GM15510 (cell line): ENCODE data around the gene RNF114.

Source experiments
- POLR2A ChIP-seq: IDR thresholded peaks from 3 replicates; pipeline ENCODE4 v1.6.1; 2011; ENCODE audit warnings: borderline replicate concordance; ENCODE audit not compliant: insufficient read length; ENCODE audit errors: extremely low read depth

The RNF114 gene

GRCh38 chr20:49982346-49983122, 46.3 kb downstream of the RNF114 start, which contains the start of gene SNAI1:
SNAI1 (plus strand) TSS chr20:49982980; CDS start chr20:49983060, 80 bp downstream.
- peak; percentile 75 for TF ChIP-seq POLR2A

- no peak for TF ChIP-seq POLR2A
Measured at GRCh38 chr20:49983123-49983847, 47.1 kb downstream of the RNF114 start.

GRCh38 chr20:49983848-49984408, 47.7 kb downstream of the RNF114 start:
- no peak for TF ChIP-seq POLR2A

GRCh38 chr20:49984426-49985153, 48.4 kb downstream of the RNF114 start:
- no peak for TF ChIP-seq POLR2A

- TF ChIP-seq POLR2A, result no peak
Measured at GRCh38 chr20:49985157-49985556, 49.0 kb downstream of the RNF114 start.

- TF ChIP-seq POLR2A, result no peak
Measured at GRCh38 chr20:49985617-49986016, 49.4 kb downstream of the RNF114 start.

GRCh38 chr20:49986049-49986448, 49.9 kb downstream of the RNF114 start:
- TF ChIP-seq POLR2A, result no peak

- TF ChIP-seq POLR2A, result no peak
Measured at GRCh38 chr20:49987015-49987867, 51.0 kb downstream of the RNF114 start.

- no peak for TF ChIP-seq POLR2A
Measured at GRCh38 chr20:49987868-49988690, 51.9 kb downstream of the RNF114 start.

- no peak for TF ChIP-seq POLR2A
Measured at GRCh38 chr20:49989234-49990065, 53.3 kb downstream of the RNF114 start.

GRCh38 chr20:49990271-49990720, 54.1 kb downstream of the RNF114 start:
- no peak for TF ChIP-seq POLR2A

GRCh38 chr20:49993301-49993751, 57.1 kb downstream of the RNF114 start:
- TF ChIP-seq POLR2A, result no peak

GRCh38 chr20:49995586-49995985, 59.4 kb downstream of the RNF114 start:
- TF ChIP-seq POLR2A, result no peak

- no peak for TF ChIP-seq POLR2A
Measured at GRCh38 chr20:49999329-49999728, 63.1 kb downstream of the RNF114 start.
